Spleen (tissue), 7 donors: Measurements from ENCODE around the gene KMT5C.

Experiments used
- CTCF ChIP-seq, 11 experiments: fragments of 200-600 bp in 7 of 11; fragments of 450-650 bp in 4 of 11; sonication (generic) in 4 of 11; IDR thresholded peaks in 8 of 11; conservative IDR thresholded peaks in 3 of 11; 1 replicate in 7 of 11; 2 replicates in 4 of 11; pipeline versions ENCODE4 v1.4.0 to v1.8.0; 2016 to 2021; ENCODE audit warnings: antibody characterized with exemption in 11 of 11, inconsistent platforms in 4 of 11, mild to moderate bottlenecking in 1 of 11
- POLR2A ChIP-seq, 3 donors: fragments of 450-650 bp; IDR thresholded peaks; one replicate each; pipeline ENCODE4 v1.5.1; 2017; ENCODE audit warnings: antibody characterized with exemption in 3 of 3, mild to moderate bottlenecking in 1 of 3
- donor health status: DM: no; HTN: no; CAD: no; lungs with moderate emphysema.
- donor health status: DM: no; HTN: no; CAD: no.
- donor health status: DM: no; HTN: no; CAD: no.

GRCh38 chr19:55366790-55367189 is 27.1 kb downstream of the KMT5C start:
- no peak for TF ChIP-seq CTCF (IDR thresholded peaks at IDR 0.05 in 8 of 11, conservative IDR thresholded peaks at IDR 0.05 in 3 of 11)
- no peak for TF ChIP-seq POLR2A (IDR thresholded peaks at IDR 0.05)
